GM12878 (cell line): ENCODE data around the gene HOXD3. TPM values are rescaled to one million over a fixed set of nuclear protein-coding genes. Genes with fewer than 3 reads are reported as not detected.

Experiments used
- ATAC-seq: fragments of 200-7000 bp; cut with Tn5 transposase; 3 replicates; pipeline ENCODE4 v1.9.1; 2020; ENCODE audit warnings: mild to moderate bottlenecking, moderate library complexity
- BruUV-seq: library from RNA; stranded (reverse); fragments of 400-500 nt; replicated peaks from 2 replicates; lab custom pipeline; 2021; lab: Mats Ljungman, UMichigan
- CTCF ChIA-PET: fragments of 300-600 bp; sonication (Branson Sonifier 250); formaldehyde crosslinking; extraction: SDS; loops from one replicate; lab custom pipeline; 2021; ENCODE audit warnings: inconsistent platforms; lab: Yijun Ruan, JAX
- POLR2A ChIA-PET: fragments of 350-600 bp; formaldehyde crosslinking; extraction: SDS; loops from one replicate; lab custom pipeline; 2021; ENCODE audit warnings: inconsistent platforms; lab: Charles Lee
- RAD21 ChIA-PET: fragments of 300-600 bp; sonication (Branson Sonifier 250); formaldehyde crosslinking; loops from one replicate; lab custom pipeline; 2023; ENCODE audit warnings: antibody characterized with exemption; ENCODE audit not compliant: unreplicated experiment; lab: Charles Lee
- SMC1A ChIA-PET: fragments of 300-600 bp; sonication (Branson Sonifier 250); formaldehyde crosslinking; loops from one replicate; lab custom pipeline; 2023; ENCODE audit not compliant: unreplicated experiment, uncharacterized antibody; lab: Charles Lee
- DNase-seq: peaks from one replicate; pipeline ENCODE4 v3.0.0-alpha.2; 2011; ENCODE audit warnings: low read depth, low spot score
- FAIRE-seq: peaks from 3 replicates; lab custom pipeline; 2011; peaks lifted over from hg19 to GRCh38; lab: Jason Lieb, UNC
- H2AFZ ChIP-seq: 2 replicates; pipeline ENCODE4 v1.6.0; 2011; ENCODE audit warnings: low read depth, low read length, control low read depth; ENCODE audit not compliant: control insufficient read depth
- H3K27ac ChIP-seq: 2 replicates; pipeline ENCODE4 v1.5.1; 2011; ENCODE audit warnings: control low read depth; ENCODE audit not compliant: control insufficient read depth, insufficient read depth
- H3K27me3 ChIP-seq, 2 experiments: replicated peaks in 1 of 2; 2 replicates each; pipeline versions ENCODE4 v1.6.0 to v1.6.1; 2011; ENCODE audit warnings: low read length in 1 of 2; ENCODE audit not compliant: control insufficient read depth in 2 of 2, insufficient read depth in 2 of 2
- H3K36me3 ChIP-seq, 2 experiments: 2 replicates each; pipeline ENCODE4 v1.5.1; 2011; ENCODE audit warnings: low read length in 1 of 2; ENCODE audit not compliant: control insufficient read depth in 2 of 2, insufficient read depth in 2 of 2
- H3K4me1 ChIP-seq: 2 replicates; pipeline ENCODE4 v1.6.1; 2011; ENCODE audit warnings: mild to moderate bottlenecking, low read length, moderate library complexity, mixed read lengths; ENCODE audit not compliant: control insufficient read depth, insufficient read depth
- H3K4me2 ChIP-seq: 2 replicates; pipeline ENCODE4 v1.6.0; 2011; ENCODE audit warnings: control low read depth; ENCODE audit not compliant: control insufficient read depth, insufficient read depth
- H3K4me3 ChIP-seq: fragments of 200-600 bp; sonication (generic); 2 replicates; pipeline ENCODE4 v1.5.1; 2016
- H3K79me2 ChIP-seq: 2 replicates; pipeline ENCODE4 v1.6.0; 2011; ENCODE audit warnings: low read length; ENCODE audit not compliant: control insufficient read depth, insufficient read depth
- H3K9ac ChIP-seq: 2 replicates; pipeline ENCODE4 v1.8.0; 2011; ENCODE audit warnings: low read length, control low read depth, mixed read lengths; ENCODE audit not compliant: control insufficient read depth, insufficient read depth
- H3K9me3 ChIP-seq: replicated peaks from 3 replicates; pipeline ENCODE4 v1.5.1; 2011; ENCODE audit warnings: mild to moderate bottlenecking, low read length; ENCODE audit not compliant: control insufficient read depth, insufficient read depth
- H4K20me1 ChIP-seq: 2 replicates; pipeline ENCODE4 v1.6.0; 2011; ENCODE audit not compliant: control insufficient read depth, insufficient read depth
- BMI1 ChIP-seq: fragments of 450-650 bp; IDR thresholded peaks from 2 replicates; pipeline ENCODE4 v1.6.1; 2016; ENCODE audit warnings: mild to moderate bottlenecking, moderate library complexity, borderline replicate concordance
- FOS ChIP-seq: IDR thresholded peaks from 3 replicates; pipeline ENCODE4 v1.6.1; 2011; ENCODE audit warnings: borderline replicate concordance; ENCODE audit not compliant: insufficient read length; ENCODE audit errors: extremely low read depth
- PML ChIP-seq: IDR thresholded peaks from 2 replicates; pipeline ENCODE4 v1.6.1; 2012; ENCODE audit warnings: low read length, inconsistent platforms
- SUZ12 ChIP-seq: fragments of 200-600 bp; sonication (generic); IDR thresholded peaks from one replicate; pipeline ENCODE4 v1.6.1; 2018; ENCODE audit warnings: antibody characterized with exemption, mild to moderate bottlenecking; ENCODE audit not compliant: unreplicated experiment
- YY1 ChIP-seq: IDR thresholded peaks from 2 replicates; pipeline ENCODE4 v1.6.1; 2011; ENCODE audit warnings: low read depth, mild to moderate bottlenecking, low read length
- WGBS: methylation state at CpG from one replicate; pipeline ENCODE4 v1.1.6; 2016; ENCODE audit warnings: low lambda C conversion rate; ENCODE audit not compliant: insufficient replicate concordance, insufficient coverage; ENCODE audit errors: missing lambda C conversion rate; 5-methylcytosine and 5-hydroxymethylcytosine counted together
- in situ Hi-C: fragments of 300-500 bp; cut with MboI; formaldehyde crosslinking; loops from 9 replicates; pipeline ENCODE4 v1.14.3; 2018; ENCODE audit warnings: mixed read lengths
- intact Hi-C: fragments of 100-400 bp; cut with micrococcal nuclease; formaldehyde crosslinking; loops from one replicate; pipeline ENCODE4 v1.14.2; 2022; ENCODE audit not compliant: unreplicated experiment
- polyA plus RNA-seq, 11 experiments: library from polyadenylated mRNA; depleted of rRNA in 4 of 11; unstranded in 6 of 11; stranded (reverse) in 5 of 11; fragments of >200 nt; fragmentation: Nextera tagmentation in 4 of 11; fragmentation: Illumina TruSeq in 1 of 11; extraction: Ambion mirVana in 4 of 11; extraction: Trizol in 1 of 11; gene quantifications; 1 replicate in 1 of 11; 2 replicates in 10 of 11; pipeline versions ENCODE4 v1.2.1 to v1.2.3, GENCODE V29; 2011 to 2016; ENCODE audit warnings: inconsistent platforms in 2 of 11, missing spikeins in 2 of 11, low read depth in 1 of 11
- total RNA-seq, 4 experiments: library from RNA; depleted of rRNA in 3 of 4; stranded (reverse); fragments of >200 nt in 3 of 4; fragmentation: Illumina TruSeq in 1 of 4; extraction: Trizol in 1 of 4; gene quantifications; 2 replicates each; pipeline versions ENCODE4 v1.2.1 to v1.2.3, GENCODE V29; 2013 to 2021
- TF ChIP-seq, protein P1 (sequence below): IDR thresholded peaks from 2 replicates; pipeline ENCODE4 v1.6.1; 2011; ENCODE audit warnings: mild to moderate bottlenecking, low read depth, low read length, moderate library complexity; ENCODE audit not compliant: insufficient replicate concordance
- TF ChIP-seq, protein P2 (sequence below): fragments of 450-650 bp; IDR thresholded peaks from 2 replicates; pipeline ENCODE4 v1.6.1; 2014; ENCODE audit warnings: mild to moderate bottlenecking

HOXD3 gene
- total and polyA plus RNA-seq, 10 of the 15 experiments (the other 5 are each of a cell fraction or from before 2014, with no cell fraction given) = not detected

DNA sequence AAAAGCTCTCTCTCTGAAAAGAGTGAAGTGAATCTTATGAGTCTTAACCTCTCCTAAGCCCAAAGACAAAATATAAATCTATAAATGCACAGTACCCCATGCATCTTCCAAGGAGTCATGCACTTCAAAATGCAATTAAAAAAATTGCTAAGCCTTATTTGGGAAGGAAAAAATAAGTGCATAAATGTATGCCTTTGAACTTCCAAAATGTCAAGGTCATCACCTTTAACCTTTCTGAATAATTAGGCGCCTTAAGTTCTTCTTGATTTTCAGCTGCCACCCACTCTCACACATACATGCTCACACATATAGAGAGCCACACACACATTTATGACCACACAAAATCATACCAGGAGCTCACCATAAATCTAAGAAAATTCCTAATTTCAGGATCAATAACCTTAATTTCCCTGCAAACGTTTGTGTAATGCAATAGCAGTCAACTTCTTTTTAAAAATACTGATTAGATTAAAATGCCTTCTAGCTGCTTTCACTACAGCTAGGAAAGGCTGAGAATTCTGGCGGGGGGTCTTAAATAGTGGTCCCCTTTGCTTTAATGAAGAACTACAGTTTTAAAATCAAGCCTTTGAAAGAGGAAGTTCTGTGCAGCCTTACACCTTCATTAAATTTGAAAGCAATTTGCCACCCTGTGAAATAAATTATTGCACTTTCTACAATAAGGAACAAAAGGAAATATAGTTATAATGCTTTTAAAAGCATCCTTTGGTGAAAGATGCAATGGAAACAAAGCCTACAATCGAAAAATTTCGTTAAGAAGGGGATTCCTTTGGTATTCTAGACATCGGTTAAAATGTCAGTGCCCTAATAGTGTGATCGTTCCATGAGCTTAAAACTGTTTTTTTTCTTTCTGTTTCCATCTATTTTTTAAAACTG is 46.4 kb upstream of the HOXD3 start:
- ChIA-PET SMC1A (interaction anchor here (0.6 to 2.0 kb wide), 5 partner anchors 16 to 712 kb away, joined by 3 to 7 read pairs (median 3); no protein-coding TSS in a partner anchor), POLR2A (interaction anchor here (0.9 kb wide), 1 partner anchor 1051 kb away, joined by 3 read pairs; no protein-coding TSS in a partner anchor), CTCF (interaction anchor here (0.5 to 2.5 kb wide), 20 partner anchors 8 to 1727 kb away, joined by 3 to 12 read pairs (median 4); no protein-coding TSS in a partner anchor), RAD21 (interaction anchor here (0.9 to 1.1 kb wide), 2 partner anchors 344 to 1032 kb away, joined by 3 read pairs; no protein-coding TSS in a partner anchor)
- no peak for ATAC-seq
- Histone ChIP-seq H3K4me3 (no peak overlapping the region), H3K79me2 (no peaks in the 10 kb centered on the region), H3K27ac (no peak overlapping the region), H3K4me2 (no peak overlapping the region), H3K9ac (no peak overlapping the region), H4K20me1 (no peaks in the 10 kb centered on the region), H3K36me3 (no peaks in the 10 kb centered on the region), H2AFZ (no peak overlapping the region), H3K4me1 (no peaks in the 10 kb centered on the region), H3K27me3 (peaks cover 14 to 39% of the 10 kb centered on the region in 2 experiments), H3K9me3 (peaks cover 3% of the 10 kb centered on the region; the same call in 1 of the 3 replicates)
- TF ChIP-seq BMI1 (peak; percentile 67; the same call in 1 of the 2 replicates), PML (no peak), FOS (no peak), YY1 (no peak), SUZ12 (no peak)
- TF ChIP-seq, protein P1, sequence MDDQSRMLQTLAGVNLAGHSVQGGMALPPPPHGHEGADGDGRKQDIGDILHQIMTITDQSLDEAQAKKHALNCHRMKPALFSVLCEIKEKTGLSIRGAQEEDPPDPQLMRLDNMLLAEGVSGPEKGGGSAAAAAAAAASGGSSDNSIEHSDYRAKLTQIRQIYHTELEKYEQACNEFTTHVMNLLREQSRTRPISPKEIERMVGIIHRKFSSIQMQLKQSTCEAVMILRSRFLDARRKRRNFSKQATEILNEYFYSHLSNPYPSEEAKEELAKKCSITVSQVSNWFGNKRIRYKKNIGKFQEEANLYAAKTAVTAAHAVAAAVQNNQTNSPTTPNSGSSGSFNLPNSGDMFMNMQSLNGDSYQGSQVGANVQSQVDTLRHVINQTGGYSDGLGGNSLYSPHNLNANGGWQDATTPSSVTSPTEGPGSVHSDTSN = no peak
- TF ChIP-seq, protein P2, sequence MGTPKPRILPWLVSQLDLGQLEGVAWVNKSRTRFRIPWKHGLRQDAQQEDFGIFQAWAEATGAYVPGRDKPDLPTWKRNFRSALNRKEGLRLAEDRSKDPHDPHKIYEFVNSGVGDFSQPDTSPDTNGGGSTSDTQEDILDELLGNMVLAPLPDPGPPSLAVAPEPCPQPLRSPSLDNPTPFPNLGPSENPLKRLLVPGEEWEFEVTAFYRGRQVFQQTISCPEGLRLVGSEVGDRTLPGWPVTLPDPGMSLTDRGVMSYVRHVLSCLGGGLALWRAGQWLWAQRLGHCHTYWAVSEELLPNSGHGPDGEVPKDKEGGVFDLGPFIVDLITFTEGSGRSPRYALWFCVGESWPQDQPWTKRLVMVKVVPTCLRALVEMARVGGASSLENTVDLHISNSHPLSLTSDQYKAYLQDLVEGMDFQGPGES = no peak
- intact Hi-C loops = no loop called here
- 11% methylated on average over 7 of the region's 7 CpGs for WGBS
- no peak for FAIRE-seq
- BruUV-seq = no TSS peak
- no peak for DNase-seq
- in situ Hi-C loops = no loop called here
